IPS-NIHi7 (cell line): Measurements from ENCODE around the gene COG4.
"Not testable (repeated sequence)": the region's sequence is repeated elsewhere in the genome, so short reads cannot be mapped to it uniquely, and the experiment has no call there.

Experiments used
- DNase-seq: peaks from one replicate; pipeline ENCODE4 v3.0.0; 2012; ENCODE audit warnings: mixed read lengths; ENCODE audit errors: extremely low spot score

Gene COG4

GRCh38 chr16:70457446-70458166 is 65.7 kb downstream of the COG4 start:
- DNase-seq = no peak

- DNase-seq = peak; percentile 1
Observed at GRCh38 chr16:70455910-70456309, 67.4 kb downstream of the COG4 start.

GRCh38 chr16:70454222-70455034 is 68.9 kb downstream of the COG4 start, which contains the start of gene FCSK:
TSS of gene FCSK (plus strand) at chr16:70454595. CDS start at chr16:70463191, 8,596 bp downstream.
- DNase-seq = peak; percentile 85

GRCh38 chr16:70453892-70454221 is 69.5 kb downstream of the COG4 start:
- peak; percentile 57 for DNase-seq

- DNase-seq = peak; percentile 1
Observed at GRCh38 chr16:70453117-70453891, 70.0 kb downstream of the COG4 start.

GRCh38 chr16:70451004-70451340 is 72.4 kb downstream of the COG4 start:
- DNase-seq = not testable (repeated sequence)

- not testable (repeated sequence) for DNase-seq
Observed at GRCh38 chr16:70450142-70451003, 73.0 kb downstream of the COG4 start.

GRCh38 chr16:70448075-70448474 is 75.3 kb downstream of the COG4 start:
- DNase-seq = no peak

- DNase-seq = no peak
Observed at GRCh38 chr16:70444249-70445063, 78.9 kb downstream of the COG4 start.

- DNase-seq = no peak
Observed at GRCh38 chr16:70442344-70442743, 81.0 kb downstream of the COG4 start.

- no peak for DNase-seq
Observed at GRCh38 chr16:70441406-70441990, 81.9 kb downstream of the COG4 start.

GRCh38 chr16:70440009-70440692 is 83.2 kb downstream of the COG4 start:
- DNase-seq = no peak

GRCh38 chr16:70438969-70439862 is 84.1 kb downstream of the COG4 start, which contains the start of gene ST3GAL2:
TSS of gene ST3GAL2 (minus strand) at chr16:70439100. CDS start at chr16:70398530, 40,570 bp downstream.
- DNase-seq = peak; percentile 95

- DNase-seq = no peak
Observed at GRCh38 chr16:70438585-70438968, 84.8 kb downstream of the COG4 start.

- DNase-seq = no peak
Observed at GRCh38 chr16:70437582-70438557, 85.5 kb downstream of the COG4 start.

GRCh38 chr16:70437017-70437581 is 86.3 kb downstream of the COG4 start:
- DNase-seq = peak; percentile 74
